ENCODE measurements around the gene GALNTL6.
A peak's percentile ranks its signal among the peaks of the same experiment; 100 is the strongest.

GRCh38 chr4:173038192-173038896 lies 1225.1 kb downstream of the GALNTL6 start:
- TF ChIP-seq CTCF (IDR thresholded peaks at IDR 0.05), result no peak
- peak in 2 of 3 donors; percentile 48 to 61 for TF ChIP-seq POLR2AphosphoS5 (IDR thresholded peaks at IDR 0.05)
- no peak for TF ChIP-seq POLR2A (IDR thresholded peaks at IDR 0.05)

All from stomach (tissue), 4 donors.